Bone marrow (tissue), 2 donors: ENCODE measurements around the gene MYCBPAP.

Experiments used
- DNase-seq, 2 donors: peaks; one replicate each; lab custom pipeline; 2025; lab: John Stamatoyannopoulos, UW

Gene MYCBPAP

DNA sequence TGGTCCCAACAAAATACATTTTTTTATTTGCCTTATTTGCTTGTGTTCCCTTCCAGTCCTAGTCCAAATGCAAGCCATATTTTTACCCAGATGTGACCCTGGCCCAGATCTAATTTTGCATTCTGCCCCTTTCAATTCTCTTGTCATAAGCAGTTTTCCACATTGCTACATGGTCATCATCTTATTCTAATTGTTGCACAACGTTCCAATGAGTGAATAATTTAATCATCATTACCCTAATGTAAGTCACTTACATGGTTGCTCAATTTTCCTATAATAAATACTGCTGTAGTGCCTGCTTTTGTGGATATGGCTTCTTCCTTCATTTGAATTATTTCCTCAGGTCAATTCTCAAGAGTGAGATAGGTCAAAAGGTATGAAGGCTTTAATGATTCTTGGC, 16.7 kb upstream of the MYCBPAP start:
- no peak for DNase-seq

- no peak for DNase-seq
These were observed 16.0 kb upstream of the MYCBPAP start for GRCh38 chr17:50492214-50492613.

DNA sequence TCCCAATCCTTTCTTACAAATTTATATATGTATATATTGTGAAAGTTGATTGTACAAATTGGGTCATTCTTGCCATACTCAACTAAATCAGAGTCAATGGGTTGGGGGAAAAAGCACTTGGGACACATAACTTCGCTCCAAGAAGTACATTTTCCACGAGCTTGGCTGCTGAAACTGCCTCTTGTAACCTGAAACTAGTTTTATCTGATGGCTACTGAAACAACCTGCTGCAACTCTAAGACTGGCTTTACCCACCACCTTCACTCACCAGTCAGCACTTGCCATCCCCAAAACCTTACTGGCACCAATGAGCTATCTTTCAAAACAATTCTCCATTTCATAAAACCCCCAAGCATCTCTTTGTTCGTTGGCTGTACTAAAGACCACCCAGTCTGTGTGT, 14.5 kb upstream of the MYCBPAP start:
- DNase-seq, result no peak

GRCh38 chr17:50495217-50495823, 12.9 kb upstream of the MYCBPAP start:
- no peak for DNase-seq

DNA sequence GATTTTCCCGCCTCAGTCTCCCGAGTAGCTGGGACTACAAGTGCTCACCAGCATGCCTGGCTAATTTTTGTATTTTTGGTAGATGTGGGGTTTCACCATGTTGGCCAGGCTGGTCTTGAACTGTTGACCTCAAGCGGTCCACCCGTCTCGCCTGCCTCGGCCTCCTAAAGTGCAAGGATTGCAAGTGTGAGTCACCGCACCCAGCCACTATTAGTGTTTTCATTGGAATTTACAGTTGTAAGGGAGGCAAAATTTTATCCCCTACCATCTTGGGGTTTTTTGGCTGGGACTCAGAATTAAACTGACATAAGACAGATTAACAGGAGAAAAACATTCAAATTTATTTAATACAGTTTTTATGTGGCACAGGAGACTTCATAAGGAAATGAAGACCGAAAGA, 12.3 kb upstream of the MYCBPAP start:
- DNase-seq, result no peak

GRCh38 chr17:50498021-50498874, 10.0 kb upstream of the MYCBPAP start:
- no peak for DNase-seq

- no peak for DNase-seq
These were observed 9.0 kb upstream of the MYCBPAP start for GRCh38 chr17:50499270-50499669.

DNA sequence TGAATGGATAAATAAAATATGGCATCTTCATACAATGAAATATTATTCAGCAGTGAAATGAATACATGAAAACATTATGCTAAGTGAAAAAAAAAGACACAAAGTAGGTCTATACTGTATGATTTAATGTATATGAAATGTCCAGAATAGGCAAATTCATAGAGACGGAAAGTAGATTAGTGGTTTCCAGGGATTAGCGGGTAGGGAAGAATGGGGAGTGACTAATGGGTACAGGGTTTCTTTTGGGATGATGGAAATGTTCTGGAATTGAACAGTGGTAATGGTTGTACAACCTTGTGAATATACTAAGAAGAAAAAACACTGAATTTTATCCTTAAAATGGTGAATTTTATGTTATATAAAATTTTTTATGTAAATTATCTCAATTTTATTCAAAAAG, 8.5 kb upstream of the MYCBPAP start:
- no peak for DNase-seq

DNA sequence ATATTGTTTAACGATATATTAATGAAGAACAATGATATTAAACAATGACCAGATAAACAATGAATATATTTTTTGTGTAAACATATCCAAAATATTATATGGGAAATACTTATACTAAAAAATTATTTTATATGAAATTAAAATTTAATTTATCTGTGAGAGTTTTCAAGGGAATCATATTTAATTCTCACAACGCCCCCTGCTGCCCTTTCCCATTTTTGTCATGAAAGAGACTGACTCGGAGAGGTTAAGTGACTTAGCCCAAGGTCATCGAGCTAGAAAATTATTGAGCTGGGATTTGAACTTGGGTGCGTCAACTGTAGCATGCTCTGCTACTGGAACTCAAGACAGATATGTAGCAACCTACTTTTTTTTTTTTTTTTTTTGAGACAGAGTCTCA, 7.2 kb upstream of the MYCBPAP start:
- no peak for DNase-seq

GRCh38 chr17:50502301-50502990, 5.8 kb upstream of the MYCBPAP start:
- DNase-seq, result no peak

DNA sequence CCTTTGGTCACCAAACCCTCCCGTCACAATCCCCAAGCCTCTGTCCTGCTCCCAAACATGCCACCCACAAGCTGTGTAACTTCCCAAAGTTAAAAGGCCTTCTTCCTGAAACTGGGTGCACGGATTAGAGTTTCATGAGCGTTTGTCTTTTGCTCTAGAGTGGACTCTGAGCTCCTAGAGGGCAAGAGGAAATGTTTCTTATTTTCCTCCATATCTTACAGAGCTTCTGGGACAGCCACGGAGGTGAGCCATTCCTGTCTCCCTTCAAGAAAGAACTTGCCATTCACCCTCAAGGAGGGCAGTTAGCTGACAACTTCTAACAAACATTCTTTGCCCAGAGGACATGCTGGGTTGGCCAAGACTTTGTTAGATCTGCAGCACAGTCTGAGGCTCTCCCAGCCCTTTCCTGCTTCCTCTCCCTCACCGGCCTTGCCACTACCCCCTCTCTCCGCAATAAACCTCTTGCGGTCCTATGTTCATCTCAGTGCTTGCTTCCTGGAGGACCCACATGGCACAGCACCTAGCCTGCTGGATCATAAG, 2.6 kb upstream of the MYCBPAP start:
- no peak for DNase-seq

- no peak for DNase-seq
These were observed 1.9 kb upstream of the MYCBPAP start for GRCh38 chr17:50506298-50506697.

- DNase-seq, result no peak
These were observed 578 bp downstream of the MYCBPAP start for GRCh38 chr17:50508573-50509460.

DNA sequence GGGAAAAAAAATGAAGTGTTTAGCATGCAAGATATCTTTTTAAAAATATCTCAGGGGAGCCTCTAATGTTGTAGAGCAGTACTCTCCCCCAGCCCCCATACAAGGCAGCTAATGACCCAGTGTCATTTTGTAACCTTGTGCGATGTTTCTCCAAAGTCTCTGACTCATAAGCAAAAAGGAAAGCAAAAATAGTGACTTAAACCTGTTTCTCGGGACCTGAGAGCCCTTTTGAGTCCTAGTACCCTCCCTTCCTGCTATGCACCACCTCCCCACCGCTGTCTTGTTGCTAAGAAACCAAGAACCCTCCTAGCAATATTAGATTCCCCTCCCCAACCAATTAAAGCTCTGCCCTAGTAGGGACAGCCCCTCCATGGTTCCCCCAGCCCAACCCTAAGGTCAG, 2.8 kb downstream of the MYCBPAP start:
- no peak for DNase-seq

DNA sequence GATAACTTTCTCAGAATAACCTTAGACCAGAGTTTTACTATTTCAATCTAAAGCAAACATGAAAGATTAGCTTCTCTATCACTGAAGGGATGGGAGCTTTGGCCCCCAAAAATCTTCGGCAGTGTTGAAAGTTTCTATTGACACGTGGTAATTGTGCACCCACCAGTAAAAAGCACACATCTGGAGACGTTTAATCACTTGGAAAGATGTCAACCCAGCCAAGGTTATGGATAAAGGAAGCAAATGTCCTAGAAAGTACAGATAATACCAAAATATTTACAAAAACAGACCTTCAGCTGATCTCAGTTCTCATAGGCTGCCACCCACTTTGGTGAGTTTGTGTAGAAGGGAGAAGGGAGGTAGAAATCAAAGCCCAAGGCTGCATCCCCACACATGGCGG, 5.3 kb downstream of the MYCBPAP start:
- DNase-seq, result no peak

- DNase-seq, result no peak
These were observed 6.1 kb downstream of the MYCBPAP start for GRCh38 chr17:50514388-50514787.

DNA sequence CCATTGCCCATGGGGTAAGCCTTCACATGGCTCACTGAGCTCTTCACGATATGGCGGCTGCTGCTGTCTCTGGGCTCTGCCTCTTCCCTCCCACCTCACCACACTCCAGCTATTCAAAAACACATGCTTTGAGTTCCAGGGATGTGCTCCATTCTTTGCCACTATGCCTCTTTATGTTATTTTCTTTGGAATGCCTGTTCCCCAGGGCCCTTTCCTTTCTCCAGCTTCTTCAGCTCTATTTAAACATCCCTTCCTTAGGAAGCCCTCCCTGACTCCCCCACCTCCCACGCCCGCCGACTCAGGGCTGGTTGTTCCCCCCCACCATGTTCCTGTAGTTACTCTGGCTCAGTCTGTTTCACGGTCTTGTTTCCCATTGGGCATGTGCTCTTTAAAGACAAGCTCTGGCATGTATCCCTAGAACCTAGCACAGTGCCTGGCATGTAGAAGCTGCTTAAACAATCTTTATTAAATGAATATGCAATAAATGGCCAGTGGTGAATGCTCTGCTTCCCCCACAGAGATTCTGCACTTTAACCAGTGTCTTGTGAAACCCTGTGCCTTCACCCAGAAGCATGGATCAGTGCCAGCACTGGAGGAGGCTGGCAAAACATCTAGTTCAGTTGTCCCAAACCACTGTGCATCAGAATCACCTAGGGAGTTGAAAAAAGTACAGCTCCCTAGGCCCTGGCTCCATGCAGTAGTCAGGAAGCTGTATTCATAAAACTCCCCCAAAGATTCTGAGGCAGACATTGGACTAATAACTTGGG, 6.9 kb downstream of the MYCBPAP start:
- DNase-seq, result no peak

DNA sequence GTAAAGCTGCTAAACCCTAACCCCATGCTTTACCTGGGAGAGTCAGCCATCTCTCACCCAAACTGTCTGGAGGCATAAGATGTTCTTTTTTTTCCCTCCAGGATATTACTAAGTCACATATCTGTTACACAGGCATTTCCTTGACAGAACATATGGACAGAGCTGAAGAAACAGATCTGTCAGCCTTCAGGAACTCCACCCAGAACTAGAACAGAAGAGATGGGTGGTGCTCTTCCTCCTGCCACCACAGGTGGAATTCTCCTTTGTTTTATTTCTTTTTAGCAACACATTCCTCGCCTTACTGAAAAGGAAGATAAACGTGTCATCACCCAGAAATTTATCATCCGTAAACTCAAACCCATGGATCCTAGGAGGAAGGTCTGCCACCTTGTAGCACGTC, 8.8 kb downstream of the MYCBPAP start:
- DNase-seq, result no peak

GRCh38 chr17:50517504-50518383, 9.5 kb downstream of the MYCBPAP start:
- no peak for DNase-seq

GRCh38 chr17:50518384-50519023, 10.3 kb downstream of the MYCBPAP start:
- DNase-seq, result no peak
